ENCODE measurements around the gene HEG1.

GRCh38 chr3:125003369-125003853, 52.4 kb downstream of the HEG1 start:
- no peak for TF ChIP-seq CTCF (conservative IDR thresholded peaks at IDR 0.05; ENCODE audit: low read depth, low read length)
- no peak for TF ChIP-seq EZH2 (IDR thresholded peaks at IDR 0.05; ENCODE audit: borderline replicate concordance, low read depth, low read length, poor library complexity, severe bottlenecking)

All from A673 (cell line).